HEK293T (cell line): ENCODE data around the gene HOXC4.
A peak's percentile ranks its signal among the peaks of the same experiment; 100 is the strongest.

ENCODE experiments used
- CTCF ChIA-PET: fragments of 350-600 bp; formaldehyde crosslinking; extraction: SDS; loops from one replicate; lab custom pipeline; 2021; ENCODE audit warnings: antibody characterized with exemption, inconsistent platforms; lab: Yijun Ruan, JAX
- POLR2A ChIA-PET: fragments of 350-600 bp; formaldehyde crosslinking; extraction: SDS; loops from one replicate; lab custom pipeline; 2020; ENCODE audit warnings: antibody characterized with exemption, inconsistent platforms; lab: Yijun Ruan, JAX
- DNase-seq: peaks from one replicate; pipeline ENCODE4 v3.0.0; 2012; ENCODE audit warnings: mixed read lengths; ENCODE audit errors: extremely low spot score
- ARNT ChIP-seq: fragments of 450-650 bp; IDR thresholded peaks from 2 replicates; pipeline ENCODE4 v1.6.1; 2017; ENCODE audit warnings: mild to moderate bottlenecking
- BHLHE40 ChIP-seq: fragments of 450-650 bp; IDR thresholded peaks from 2 replicates; pipeline ENCODE4 v1.6.1; 2016; ENCODE audit warnings: mild to moderate bottlenecking, moderate library complexity, borderline replicate concordance
- CTBP1 ChIP-seq: fragments of 450-650 bp; IDR thresholded peaks from 2 replicates; pipeline ENCODE4 v1.6.1; 2016; ENCODE audit warnings: borderline replicate concordance
- ELF4 ChIP-seq: fragments of 450-650 bp; IDR thresholded peaks from 2 replicates; pipeline ENCODE4 v1.6.1; 2017; ENCODE audit warnings: antibody characterized with exemption
- FOXA1 ChIP-seq: fragments of 450-650 bp; IDR thresholded peaks from 2 replicates; pipeline ENCODE4 v1.6.1; 2016; ENCODE audit warnings: mild to moderate bottlenecking
- FOXK2 ChIP-seq: fragments of 450-650 bp; IDR thresholded peaks from 2 replicates; pipeline ENCODE4 v1.6.1; 2016; ENCODE audit warnings: mild to moderate bottlenecking
- FOXM1 ChIP-seq: fragments of 450-650 bp; IDR thresholded peaks from 2 replicates; pipeline ENCODE4 v1.6.1; 2017; ENCODE audit warnings: mild to moderate bottlenecking, borderline replicate concordance
- HDGF ChIP-seq: fragments of 450-650 bp; IDR thresholded peaks from 2 replicates; pipeline ENCODE4 v1.6.1; 2017; ENCODE audit warnings: antibody characterized with exemption, borderline replicate concordance
- L3MBTL2 ChIP-seq: fragments of 450-650 bp; conservative IDR thresholded peaks from 2 replicates; pipeline ENCODE4 v1.6.1; 2016; ENCODE audit warnings: mild to moderate bottlenecking
- LEF1 ChIP-seq: fragments of 450-650 bp; IDR thresholded peaks from 2 replicates; pipeline ENCODE4 v1.6.1; 2017; ENCODE audit warnings: mild to moderate bottlenecking, borderline replicate concordance
- NFRKB ChIP-seq: fragments of 450-650 bp; IDR thresholded peaks from 2 replicates; pipeline ENCODE4 v1.6.1; 2016; ENCODE audit warnings: mild to moderate bottlenecking, moderate library complexity
- PKNOX1 ChIP-seq: fragments of 450-650 bp; IDR thresholded peaks from 2 replicates; pipeline ENCODE4 v1.6.1; 2016
- SP1 ChIP-seq: fragments of 450-650 bp; IDR thresholded peaks from 2 replicates; pipeline ENCODE4 v1.6.1; 2017
- SUZ12 ChIP-seq: fragments of 450-650 bp; IDR thresholded peaks from 2 replicates; pipeline ENCODE4 v1.6.1; 2016; ENCODE audit warnings: mild to moderate bottlenecking
- TARDBP ChIP-seq: fragments of 450-650 bp; IDR thresholded peaks from 2 replicates; pipeline ENCODE4 v1.6.1; 2016

HOXC4 gene

GRCh38 chr12:54006559-54007220 lies 46.9 kb upstream of the HOXC4 start:
- DNase-seq, result no peak
- ChIA-PET CTCF (interaction anchor here (0.6 to 3.2 kb wide), 14 partner anchors 10 to 364 kb away, joined by 3 to 15 read pairs (median 6); partner anchors contain the start of genes HOXC10 and HOXC5), POLR2A (interaction anchor here (0.9 to 2.5 kb wide), 10 partner anchors 8 to 201 kb away, joined by 3 to 15 read pairs (median 3); partner anchors contain the start of gene HOXC10)
- TF ChIP-seq ELF4 (no peak), L3MBTL2 (no peak)

- CTCF ChIA-PET, result interaction anchor here (0.6 to 3.2 kb wide), 9 partner anchors 18 to 207 kb away, joined by 3 to 15 read pairs (median 6); partner anchors contain the start of gene HOXC6
- TF ChIP-seq SP1, result no peak
- no peak for TF ChIP-seq FOXK2
- TF ChIP-seq FOXA1, result no peak
- no peak for TF ChIP-seq L3MBTL2
- TF ChIP-seq TARDBP, result no peak
- TF ChIP-seq ELF4, result no peak
- no peak for TF ChIP-seq FOXM1
- no peak for TF ChIP-seq ARNT
- TF ChIP-seq HDGF, result no peak
- no peak for TF ChIP-seq NFRKB
- POLR2A ChIA-PET, result interaction anchor here (0.8 to 2.5 kb wide), 11 partner anchors 7 to 200 kb away, joined by 3 to 23 read pairs (median 4); partner anchors contain the start of genes HOXC10, HOXC5 and HOXC9
- no peak for DNase-seq
These were observed 45.9 kb upstream of the HOXC4 start for GRCh38 chr12:54007538-54008259.

- ChIA-PET CTCF (interaction anchor here (0.6 to 3.2 kb wide), 9 partner anchors 18 to 206 kb away, joined by 3 to 15 read pairs (median 6); partner anchors contain the start of gene HOXC6), POLR2A (interaction anchor here (0.7 to 2.5 kb wide), 10 partner anchors 8 to 43 kb away, joined by 3 to 23 read pairs (median 6); partner anchors contain the start of genes HOXC10, HOXC5 and HOXC9)
- TF ChIP-seq FOXM1 (no peak), TARDBP (no peak), FOXA1 (no peak), FOXK2 (no peak), L3MBTL2 (no peak)
- no peak for DNase-seq
These were observed 45.4 kb upstream of the HOXC4 start for GRCh38 chr12:54008260-54008552.

GRCh38 chr12:54009171-54010052 lies 44.2 kb upstream of the HOXC4 start:
- POLR2A ChIA-PET, result interaction anchor here (0.6 to 2.5 kb wide), 21 partner anchors 8 to 158 kb away, joined by 3 to 23 read pairs (median 4); partner anchors contain the start of genes HOXC5 and HOXC9
- DNase-seq, result no peak
- TF ChIP-seq BHLHE40 (no peak), L3MBTL2 (peak; percentile 53; the same call in 1 of the 2 replicates)
- CTCF ChIA-PET, result interaction anchor here (0.6 to 3.2 kb wide), 14 partner anchors 8 to 309 kb away, joined by 3 to 15 read pairs (median 5); partner anchors contain the start of genes HOXC10 and HOXC5

- CTCF ChIA-PET, result interaction anchor here (2.2 kb wide), 1 partner anchor 197 kb away, joined by 14 read pairs; no protein-coding TSS in a partner anchor
- POLR2A ChIA-PET, result interaction anchor here (1.2 kb wide), 2 partner anchors 16 to 28 kb away, joined by 3 to 4 read pairs; no protein-coding TSS in a partner anchor
- DNase-seq, result no peak
- TF ChIP-seq HDGF (no peak), L3MBTL2 (no peak), CTBP1 (peak; percentile 56; the same call in 1 of the 2 replicates), LEF1 (no peak), ARNT (no peak), SUZ12 (no peak), PKNOX1 (peak; percentile 88)
These were observed 43.3 kb upstream of the HOXC4 start for GRCh38 chr12:54010053-54010971.

GRCh38 chr12:54010972-54011664 lies 42.5 kb upstream of the HOXC4 start:
- ChIA-PET POLR2A (interaction anchor here (1.2 kb wide), 2 partner anchors 15 to 27 kb away, joined by 3 to 4 read pairs; no protein-coding TSS in a partner anchor), CTCF (no interaction called here)
- TF ChIP-seq ARNT (no peak), PKNOX1 (peak; percentile 88), NFRKB (no peak)
- no peak for DNase-seq
